GM19452 (cell line): ENCODE data around the gene SLAIN2.

ENCODE experiments used
- ATAC-seq: cut with Tn5 transposase; IDR thresholded peaks from one replicate; pipeline ENCODE4 v1.9.1; 2021; ENCODE audit not compliant: unreplicated experiment

SLAIN2 gene

GRCh38 chr4:48369248-48369647, 27.9 kb downstream of the SLAIN2 start:
- ATAC-seq, result no peak

- ATAC-seq, result no peak
Measured at GRCh38 chr4:48369771-48370170, 28.4 kb downstream of the SLAIN2 start.

GRCh38 chr4:48370260-48371134, 29.2 kb downstream of the SLAIN2 start:
- no peak for ATAC-seq

GRCh38 chr4:48372272-48372671, 30.9 kb downstream of the SLAIN2 start:
- no peak for ATAC-seq

GRCh38 chr4:48375651-48376304, 34.4 kb downstream of the SLAIN2 start:
- no peak for ATAC-seq

- no peak for ATAC-seq
Measured at GRCh38 chr4:48379587-48380180, 38.4 kb downstream of the SLAIN2 start.

GRCh38 chr4:48380583-48381167, 39.3 kb downstream of the SLAIN2 start:
- ATAC-seq, result no peak

- no peak for ATAC-seq
Measured at GRCh38 chr4:48388525-48389154, 47.3 kb downstream of the SLAIN2 start.

- no peak for ATAC-seq
Measured at GRCh38 chr4:48396043-48396442, 54.7 kb downstream of the SLAIN2 start.

- no peak for ATAC-seq
Measured at GRCh38 chr4:48400416-48400815, 59.1 kb downstream of the SLAIN2 start.

- ATAC-seq, result no peak
Measured at GRCh38 chr4:48403358-48403757, 62.0 kb downstream of the SLAIN2 start.

GRCh38 chr4:48403779-48404178, 62.5 kb downstream of the SLAIN2 start:
- no peak for ATAC-seq

- no peak for ATAC-seq
Measured at GRCh38 chr4:48405924-48406323, 64.6 kb downstream of the SLAIN2 start.

- no peak for ATAC-seq
Measured at GRCh38 chr4:48409203-48409602, 67.9 kb downstream of the SLAIN2 start.

GRCh38 chr4:48410812-48411211, 69.5 kb downstream of the SLAIN2 start:
- no peak for ATAC-seq

- no peak for ATAC-seq
Measured at GRCh38 chr4:48420144-48420543, 78.8 kb downstream of the SLAIN2 start.

GRCh38 chr4:48421101-48421500, 79.8 kb downstream of the SLAIN2 start:
- no peak for ATAC-seq

GRCh38 chr4:48428926-48429325, 87.6 kb downstream of the SLAIN2 start:
- ATAC-seq, result no peak

- ATAC-seq, result no peak
Measured at GRCh38 chr4:48429709-48430474, 88.6 kb downstream of the SLAIN2 start.

GRCh38 chr4:48431401-48431800, 90.1 kb downstream of the SLAIN2 start:
- ATAC-seq, result no peak
